CMK (cell line): ENCODE results near the gene BCOR.

Source experiments
- DNase-seq: peaks from one replicate; pipeline ENCODE4 v3.0.0-alpha.2; 2010; ENCODE audit warnings: low read depth

The BCOR gene

DNA sequence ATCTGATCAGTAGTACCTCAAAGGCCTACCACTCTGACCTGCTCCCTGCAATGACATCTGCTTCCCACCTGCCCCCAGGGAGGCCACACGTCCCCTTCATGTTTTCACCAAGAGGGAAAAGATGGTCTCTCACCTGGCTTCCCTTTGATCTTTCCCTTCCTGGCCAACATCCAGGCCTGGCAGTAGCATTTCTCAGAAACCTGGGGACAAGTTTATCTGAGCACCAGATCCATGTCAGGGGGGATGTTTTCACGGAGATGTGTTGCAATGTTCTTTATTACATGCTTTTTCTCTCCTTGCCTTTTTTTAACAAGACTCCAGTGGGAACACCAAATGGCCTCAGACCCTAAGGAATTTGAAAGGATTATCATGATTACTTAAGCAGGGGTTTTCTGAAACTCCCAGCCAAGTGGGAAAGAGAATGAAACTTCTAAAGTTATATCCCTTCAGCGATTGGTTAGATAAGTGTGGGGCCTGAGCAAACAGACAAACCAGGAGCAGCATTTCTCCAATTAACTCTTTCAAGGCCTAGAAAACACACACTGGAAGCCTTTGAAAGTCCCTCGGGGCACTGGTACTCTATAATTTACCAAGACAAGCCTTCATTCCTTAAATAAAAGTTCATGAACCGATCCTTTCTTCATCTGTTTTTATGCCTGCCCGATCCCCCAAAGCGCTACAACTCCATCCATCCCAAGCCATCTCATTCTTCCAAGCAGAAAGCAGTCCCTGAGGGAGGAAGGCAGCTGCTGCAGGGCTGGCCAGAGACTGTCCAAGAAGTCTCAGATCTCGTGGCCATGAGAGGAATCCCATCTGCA, 94.1 kb downstream of the BCOR start:
- no peak for DNase-seq

DNA sequence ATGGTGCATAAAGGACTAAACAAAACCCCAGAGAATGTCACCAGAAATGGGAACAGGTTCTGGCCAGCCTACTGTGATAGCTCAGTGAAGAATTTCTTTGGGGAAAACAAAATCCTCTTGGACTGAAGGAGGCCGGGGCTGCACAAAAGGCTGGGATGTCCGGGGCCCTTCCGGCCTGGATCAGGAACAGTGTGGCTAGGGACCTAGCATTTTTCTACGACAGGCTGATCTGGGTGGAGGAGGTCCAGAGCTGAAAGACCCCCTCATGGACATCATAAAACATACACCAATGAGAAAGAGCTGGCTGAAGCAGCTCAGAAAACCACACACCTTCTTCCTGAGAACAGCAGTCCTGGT, 94.7 kb downstream of the BCOR start:
- DNase-seq = no peak
